Measurements from ENCODE around the gene TOR2A.
A peak's percentile ranks its signal among the peaks of the same experiment; 100 is the strongest.

Gene TOR2A

DNA sequence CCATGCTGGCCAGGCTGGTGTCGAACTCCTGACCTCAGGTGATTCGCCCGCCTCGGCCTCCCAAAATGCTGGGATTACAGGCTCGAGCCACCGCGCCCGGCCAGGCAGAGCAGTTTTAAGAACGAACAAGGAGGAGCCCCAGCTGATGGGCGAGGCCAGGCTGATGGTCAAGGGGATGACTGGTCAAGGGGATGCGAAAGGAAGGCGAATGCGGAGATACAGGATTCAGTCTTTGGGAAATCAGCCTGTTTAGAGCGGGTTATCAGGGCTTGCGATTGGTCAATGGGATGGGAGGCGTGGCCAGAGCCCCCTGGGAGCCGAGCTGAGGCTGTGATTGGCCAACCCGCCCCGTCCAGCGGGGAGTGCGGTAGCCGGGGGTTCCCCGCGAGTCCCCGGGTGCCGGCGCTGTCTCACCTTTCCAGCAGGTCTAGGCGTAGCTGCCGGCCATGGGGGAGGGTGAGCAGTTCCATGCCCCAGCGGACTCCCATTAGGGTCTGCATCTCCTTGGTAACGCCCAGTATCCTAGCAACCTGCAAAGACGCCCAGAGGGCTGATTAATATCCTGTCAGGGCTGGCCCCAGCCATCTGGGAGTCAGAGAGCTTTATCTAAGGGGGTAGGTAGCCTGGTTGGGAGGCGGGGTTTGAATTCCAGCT lies 7.5 kb upstream of the TOR2A start:
- DNase-seq (ENCODE audit: low spot score): no peak

DNA sequence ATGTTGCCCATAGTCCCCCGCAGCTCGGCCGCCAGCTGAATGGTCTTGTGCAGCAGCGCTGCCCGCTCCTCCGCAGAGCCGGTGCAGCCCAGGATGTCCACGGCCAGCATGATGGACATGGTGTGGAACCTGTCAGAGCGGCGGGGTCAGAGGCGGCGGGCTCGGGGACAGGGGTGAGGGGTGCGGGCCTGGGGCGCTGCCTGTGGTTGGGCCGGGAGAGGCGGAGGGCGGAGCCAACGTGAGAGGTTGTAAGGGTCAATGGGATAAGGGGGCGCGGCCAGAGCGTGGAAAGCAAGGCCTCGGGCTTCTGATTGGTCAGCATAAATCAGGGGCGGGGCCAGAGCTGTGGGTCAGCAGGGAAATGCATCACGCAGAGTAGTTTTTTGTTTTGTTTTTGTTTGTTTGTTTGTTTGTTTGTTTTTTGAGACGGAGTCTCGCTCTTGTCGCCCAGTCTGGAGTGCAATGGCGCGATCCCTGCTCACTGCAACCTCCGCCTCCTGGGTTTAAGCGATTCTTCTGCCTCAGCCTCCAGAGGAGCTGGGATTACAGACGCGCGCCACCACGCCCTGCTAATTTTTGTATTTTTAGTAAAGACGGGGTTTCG lies 6.8 kb upstream of the TOR2A start:
- peak; percentile 72 for DNase-seq (ENCODE audit: low spot score)

DNA sequence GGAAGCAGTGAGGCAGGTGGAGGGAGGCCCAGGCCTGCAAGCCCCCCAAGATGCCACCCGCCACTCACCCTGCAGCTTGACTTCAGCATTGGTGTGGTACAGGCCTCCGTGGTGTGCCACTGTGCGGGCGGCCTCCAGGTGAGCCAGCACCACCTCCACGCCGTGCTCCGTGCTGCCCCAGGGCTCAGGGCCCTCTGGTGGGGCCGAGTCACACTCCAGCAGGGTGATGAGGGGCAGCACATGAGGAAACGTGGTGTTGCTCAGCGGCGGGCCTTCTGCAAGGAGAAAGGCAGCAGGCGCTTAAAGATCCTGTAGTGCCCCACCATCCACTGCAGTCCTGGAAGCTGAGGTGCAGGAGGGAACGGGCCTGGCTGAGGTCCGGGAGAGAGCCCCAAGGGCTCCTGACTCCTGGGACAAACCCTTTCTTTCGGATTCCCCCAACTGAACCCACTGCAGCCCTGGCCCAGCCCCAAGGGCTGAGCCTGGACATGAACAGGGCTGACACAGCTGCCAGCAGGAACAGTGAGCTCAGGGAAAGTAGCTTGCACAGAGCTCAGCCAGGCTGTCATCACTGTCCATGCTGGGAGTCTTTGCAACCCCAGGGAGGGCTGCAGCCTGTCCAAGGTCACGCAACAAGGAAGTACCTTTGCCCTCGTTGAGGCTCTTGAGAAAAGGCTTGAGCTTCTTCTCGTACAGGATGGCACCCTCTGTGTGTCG lies 4.7 kb upstream of the TOR2A start:
- DNase-seq (ENCODE audit: low spot score): no peak

GRCh38 chr9:127738666-127739065 lies 3.6 kb upstream of the TOR2A start:
- no peak for DNase-seq (ENCODE audit: low spot score)

GRCh38 chr9:127735530-127736185 lies 564 bp upstream of the TOR2A start:
- DNase-seq (ENCODE audit: low spot score): no peak

DNA sequence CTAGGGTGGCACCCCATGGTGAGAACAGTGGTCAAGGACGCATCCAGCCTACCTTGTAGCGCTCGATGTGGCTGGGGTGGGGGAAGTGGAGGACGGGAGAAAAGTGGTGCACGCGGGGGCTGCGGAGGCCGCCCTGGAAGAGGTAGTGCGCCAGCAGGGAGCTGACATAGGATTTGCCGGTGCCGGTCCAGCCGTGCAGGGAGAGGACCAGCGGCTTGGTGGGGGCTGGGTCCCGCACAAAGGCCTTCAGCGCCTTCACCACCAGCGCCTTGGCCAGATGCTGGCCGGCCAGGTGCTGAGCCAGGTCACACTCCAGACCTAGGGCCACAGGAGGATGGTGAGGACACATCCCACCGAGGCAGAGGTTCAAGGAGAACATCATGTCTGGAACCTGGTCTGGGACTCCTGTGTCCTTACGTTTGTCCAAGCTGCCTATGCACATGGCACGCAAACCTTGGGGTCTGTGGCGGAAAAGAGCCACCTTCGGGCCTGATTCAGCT lies 797 bp downstream of the TOR2A start:
- no peak for DNase-seq (ENCODE audit: low spot score)

- no peak for DNase-seq (ENCODE audit: low spot score)
Measured at GRCh38 chr9:127733614-127734013, 1.5 kb downstream of the TOR2A start.

DNA sequence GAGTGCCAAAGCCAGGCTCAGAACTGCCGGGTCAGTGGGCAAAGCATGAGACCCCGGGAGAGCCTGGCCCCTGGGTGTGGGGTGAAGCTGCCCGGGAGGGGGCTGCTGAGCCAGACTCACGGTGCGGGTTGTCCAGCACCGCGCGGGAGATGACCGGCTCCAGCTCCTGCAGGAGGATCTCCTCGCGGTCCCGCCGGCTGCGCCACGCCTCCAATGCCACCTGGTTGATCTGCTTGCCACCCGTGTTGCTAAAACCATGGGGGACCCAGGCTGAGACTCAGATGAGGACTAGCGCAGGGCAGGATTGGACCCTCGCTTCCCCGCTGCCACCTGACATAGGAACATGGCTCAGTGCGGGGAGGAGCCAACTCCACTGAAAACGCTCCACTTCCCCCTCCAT lies 2.6 kb downstream of the TOR2A start:
- DNase-seq (ENCODE audit: low spot score): no peak

DNA sequence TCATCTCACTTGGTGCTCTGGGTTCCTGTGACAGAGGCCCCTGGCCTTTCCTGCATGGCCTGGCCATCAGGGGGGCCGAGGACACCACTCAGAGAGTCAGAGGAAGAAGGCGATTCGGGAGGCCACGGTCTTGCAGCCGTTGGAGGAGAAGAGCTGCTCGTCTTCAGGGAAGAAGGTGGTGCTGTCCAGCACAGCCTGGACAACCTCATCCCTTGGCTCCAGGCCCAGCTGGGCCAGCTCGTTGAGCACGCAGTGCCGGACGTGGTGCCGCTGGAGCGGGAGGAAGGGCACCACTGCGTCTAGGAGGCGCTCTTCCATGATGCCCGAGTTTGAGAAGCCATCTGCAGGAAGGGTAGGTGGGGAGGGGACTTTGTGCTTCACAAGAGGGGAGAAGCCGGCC lies 3.2 kb downstream of the TOR2A start:
- no peak for DNase-seq (ENCODE audit: low spot score)

GRCh38 chr9:127730799-127731410 lies 4.2 kb downstream of the TOR2A start:
- no peak for DNase-seq (ENCODE audit: low spot score)

GRCh38 chr9:127730262-127730661 lies 4.8 kb downstream of the TOR2A start:
- DNase-seq (ENCODE audit: low spot score): no peak

DNA sequence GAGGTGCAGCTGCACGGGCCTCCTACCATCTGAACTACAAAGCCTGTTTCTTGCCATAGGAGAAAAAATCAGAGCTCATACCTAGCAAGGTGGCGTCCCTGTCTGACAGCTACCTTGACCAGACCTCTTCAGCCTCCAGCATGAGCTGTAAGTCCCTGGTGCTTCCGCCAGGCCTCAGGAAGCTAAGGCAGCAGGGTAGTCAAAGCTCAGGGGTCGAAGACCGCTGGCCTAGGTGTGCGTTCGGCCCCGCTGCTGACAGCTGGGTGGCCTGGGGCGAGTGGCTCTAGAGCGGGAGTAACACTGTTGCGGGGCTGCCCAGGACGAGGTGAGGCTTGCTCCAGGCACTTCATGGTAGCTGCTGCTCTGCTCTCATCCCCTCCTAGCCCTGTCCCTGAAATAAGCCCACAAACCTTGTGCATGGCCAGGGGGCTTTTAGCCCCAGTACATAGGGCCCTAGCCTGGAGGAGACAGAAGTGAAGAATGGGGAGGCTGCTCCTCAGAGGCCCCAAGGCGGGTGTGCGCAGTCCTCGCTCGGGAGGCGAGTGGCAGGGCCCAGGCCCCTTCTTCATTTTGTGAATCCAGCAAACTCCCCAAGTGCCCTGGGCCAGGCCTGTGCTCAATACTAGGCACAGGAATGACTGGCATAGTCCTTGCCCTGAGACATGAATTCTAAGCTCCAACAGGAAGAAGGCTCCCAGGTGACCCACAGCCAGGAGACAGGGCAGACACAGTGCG lies 5.4 kb downstream of the TOR2A start:
- no peak for DNase-seq (ENCODE audit: low spot score)

- no peak for DNase-seq (ENCODE audit: low spot score)
Measured at GRCh38 chr9:127728808-127729207, 6.3 kb downstream of the TOR2A start.

DNA sequence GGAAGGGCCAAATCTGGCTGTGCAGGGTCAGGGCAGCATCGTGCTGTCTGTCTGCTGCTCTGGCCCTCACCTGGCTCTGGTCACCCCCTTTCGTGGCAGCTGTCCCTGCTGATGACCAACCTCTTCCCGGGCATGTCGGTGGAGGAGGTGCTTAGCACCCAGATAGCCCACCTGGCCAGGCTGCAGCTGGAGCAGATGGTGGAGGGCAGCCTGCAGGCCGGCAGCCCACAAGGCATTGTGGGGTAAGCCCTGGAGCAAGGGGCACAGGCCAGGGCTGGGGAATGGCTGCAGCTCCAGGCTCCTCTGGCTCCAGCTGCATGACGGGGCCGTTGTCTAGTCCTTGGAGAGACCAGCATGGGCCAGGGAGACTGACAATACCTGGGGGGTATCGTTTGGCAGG lies 8.2 kb downstream of the TOR2A start:
- no peak for DNase-seq (ENCODE audit: low spot score)

- DNase-seq (ENCODE audit: low spot score): no peak
Measured at GRCh38 chr9:127724012-127724411, 11.1 kb downstream of the TOR2A start.

DNA sequence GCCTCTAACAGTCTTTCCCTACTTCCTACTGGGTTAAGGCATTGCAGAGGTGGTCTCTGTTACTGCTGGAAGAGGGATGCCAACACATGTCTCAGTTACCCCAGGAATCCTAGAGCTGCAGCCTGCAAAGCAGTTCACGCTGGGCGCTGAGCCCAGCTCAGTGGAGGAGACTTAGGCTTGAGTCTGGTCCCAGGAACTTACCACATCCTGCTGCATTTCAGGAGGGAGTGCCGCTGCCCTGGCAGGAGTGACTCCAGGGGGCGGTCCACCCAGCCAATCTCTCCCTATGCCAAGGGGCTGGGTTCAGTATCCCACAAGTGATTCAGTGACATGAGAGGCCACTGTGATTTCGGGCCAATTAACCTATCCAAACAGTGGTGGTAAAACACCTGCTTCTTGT lies 11.7 kb downstream of the TOR2A start:
- no peak for DNase-seq (ENCODE audit: low spot score)

DNA sequence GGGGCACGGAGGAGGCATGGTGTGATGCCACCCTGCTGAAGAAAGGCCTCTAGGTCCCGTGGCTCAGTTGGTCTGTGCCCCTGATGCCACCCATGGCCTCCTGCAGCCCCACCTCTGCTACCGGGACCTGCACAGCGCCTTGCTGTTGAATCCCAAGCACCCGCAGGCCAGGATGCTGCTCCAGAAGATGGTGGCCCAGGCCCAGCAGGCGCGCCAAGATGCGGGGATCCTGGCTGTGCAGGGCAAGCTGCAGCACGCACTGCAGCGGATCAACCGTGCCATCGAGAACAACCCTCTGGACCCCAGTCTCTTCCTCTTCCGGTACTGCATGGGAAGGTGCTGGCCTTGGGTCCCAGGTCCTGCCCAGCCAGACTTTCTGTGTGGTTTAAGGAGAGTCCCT lies 12.1 kb downstream of the TOR2A start:
- DNase-seq (ENCODE audit: low spot score): no peak

DNA sequence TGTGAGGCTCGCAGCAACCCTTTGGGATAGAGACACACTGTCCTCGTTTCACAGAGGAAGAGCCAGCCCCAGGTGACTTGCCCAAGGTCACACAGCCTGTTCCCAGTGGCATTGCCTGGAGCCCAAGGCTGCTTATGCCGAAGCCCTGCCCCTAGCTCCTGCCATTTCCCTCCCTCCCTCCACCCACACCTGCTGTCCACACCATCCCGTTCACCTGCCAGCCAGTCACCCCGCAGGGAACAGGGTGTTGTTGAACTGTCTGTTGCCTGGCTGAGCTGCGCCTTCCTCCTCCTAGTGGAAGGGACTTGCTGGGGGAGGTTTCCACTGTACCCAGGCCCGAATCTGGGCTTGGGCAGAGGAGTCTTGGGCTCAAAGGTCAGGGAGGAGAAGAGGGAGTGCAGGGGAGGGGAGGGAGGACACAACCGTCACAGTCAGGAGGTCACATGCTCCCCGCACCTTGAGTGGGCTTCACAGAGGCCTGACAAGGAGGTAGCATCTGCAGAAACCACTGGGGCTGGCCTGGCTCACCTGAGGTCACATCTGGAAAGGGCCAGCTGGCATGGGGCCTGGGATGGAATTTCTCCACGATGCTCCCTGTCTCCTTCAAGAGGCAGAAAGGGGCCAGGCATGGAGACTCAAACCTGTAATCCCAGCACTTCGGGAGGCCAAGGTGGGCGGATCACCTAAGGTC lies 12.9 kb downstream of the TOR2A start:
- no peak for DNase-seq (ENCODE audit: low spot score)

- no peak for DNase-seq (ENCODE audit: low spot score)
Measured at GRCh38 chr9:127721391-127721821, 13.7 kb downstream of the TOR2A start.

GRCh38 chr9:127720865-127721227 lies 14.2 kb downstream of the TOR2A start:
- DNase-seq (ENCODE audit: low spot score): no peak

Measured in putamen (tissue), 1 donor.